ENCODE results near the gene MAN2B2. TPM values are rescaled to one million over a fixed set of nuclear protein-coding genes. Genes with fewer than 3 reads are reported as not detected.

The MAN2B2 gene
- total RNA-seq, 1 donor from 2014 or later, result 39.1 TPM

Other genes with a start within 250 kb of the MAN2B2 start
- not detected in 2 replicates for gene PPP2R2C, start 102.6 kb upstream of the MAN2B2 start, total RNA-seq
- 310 and 312 TPM in 2 replicates for gene MRFAP1, start 65.5 kb downstream of the MAN2B2 start, total RNA-seq
- gene S100P, start 118.7 kb downstream of the MAN2B2 start, total RNA-seq, result not detected in 2 replicates
- gene MRFAP1L1, start 134.7 kb downstream of the MAN2B2 start, total RNA-seq, result 58.6 and 58.8 TPM in 2 replicates
- 14.9 and 16.1 TPM in 2 replicates for gene BLOC1S4, start 141.0 kb downstream of the MAN2B2 start, total RNA-seq
- gene KIAA0232, start 207.5 kb downstream of the MAN2B2 start, total RNA-seq, result 27.1 and 30.9 TPM in 2 replicates